HEK293T (cell line): ENCODE results near the gene KIF26B.

ENCODE experiments used
- BHLHE40 ChIP-seq: fragments of 450-650 bp; IDR thresholded peaks from 2 replicates; pipeline ENCODE4 v1.6.1; 2016; ENCODE audit warnings: mild to moderate bottlenecking, moderate library complexity, borderline replicate concordance
- FOXA1 ChIP-seq: fragments of 450-650 bp; IDR thresholded peaks from 2 replicates; pipeline ENCODE4 v1.6.1; 2016; ENCODE audit warnings: mild to moderate bottlenecking
- FOXM1 ChIP-seq: fragments of 450-650 bp; IDR thresholded peaks from 2 replicates; pipeline ENCODE4 v1.6.1; 2017; ENCODE audit warnings: mild to moderate bottlenecking, borderline replicate concordance
- NFRKB ChIP-seq: fragments of 450-650 bp; IDR thresholded peaks from 2 replicates; pipeline ENCODE4 v1.6.1; 2016; ENCODE audit warnings: mild to moderate bottlenecking, moderate library complexity
- SUZ12 ChIP-seq: fragments of 450-650 bp; IDR thresholded peaks from 2 replicates; pipeline ENCODE4 v1.6.1; 2016; ENCODE audit warnings: mild to moderate bottlenecking

GRCh38 chr1:245484176-245484575, 329.4 kb downstream of the KIF26B start:
- TF ChIP-seq BHLHE40 (no peak), SUZ12 (no peak), FOXA1 (no peak), NFRKB (no peak), FOXM1 (no peak)
